GM18873 (cell line): ENCODE measurements around the gene SVEP1.
"Not testable (repeated sequence)": the region's sequence is repeated elsewhere in the genome, so short reads cannot be mapped to it uniquely, and the experiment has no call there.

Experiments
- ATAC-seq: cut with Tn5 transposase; IDR thresholded peaks from one replicate; pipeline ENCODE4 v1.9.1; 2021; ENCODE audit warnings: mild to moderate bottlenecking, moderate library complexity, moderate number of reproducible peaks; ENCODE audit not compliant: unreplicated experiment, low FRiP score

Gene SVEP1

GRCh38 chr9:110531241-110531640, 48.3 kb downstream of the SVEP1 start:
- not testable (repeated sequence) for ATAC-seq

GRCh38 chr9:110528645-110529044, 50.9 kb downstream of the SVEP1 start:
- no peak for ATAC-seq

- ATAC-seq: no peak
These were observed 53.1 kb downstream of the SVEP1 start for GRCh38 chr9:110526426-110526825.

GRCh38 chr9:110521206-110521605, 58.3 kb downstream of the SVEP1 start:
- no peak for ATAC-seq

GRCh38 chr9:110520120-110520701, 59.3 kb downstream of the SVEP1 start:
- ATAC-seq: no peak

GRCh38 chr9:110517483-110517882, 62.1 kb downstream of the SVEP1 start:
- ATAC-seq: no peak

GRCh38 chr9:110514897-110515296, 64.6 kb downstream of the SVEP1 start:
- ATAC-seq: no peak

- ATAC-seq: no peak
These were observed 66.7 kb downstream of the SVEP1 start for GRCh38 chr9:110512817-110513216.

GRCh38 chr9:110509792-110510191, 69.7 kb downstream of the SVEP1 start:
- no peak for ATAC-seq

- ATAC-seq: no peak
These were observed 76.7 kb downstream of the SVEP1 start for GRCh38 chr9:110502842-110503241.

GRCh38 chr9:110499608-110500007, 79.9 kb downstream of the SVEP1 start:
- ATAC-seq: no peak

GRCh38 chr9:110487196-110487595, 92.3 kb downstream of the SVEP1 start:
- ATAC-seq: no peak

GRCh38 chr9:110486218-110486617, 93.3 kb downstream of the SVEP1 start:
- ATAC-seq: no peak

GRCh38 chr9:110479481-110479880, 100.1 kb downstream of the SVEP1 start:
- no peak for ATAC-seq

GRCh38 chr9:110476251-110476650, 103.3 kb downstream of the SVEP1 start:
- no peak for ATAC-seq

GRCh38 chr9:110472111-110472510, 107.4 kb downstream of the SVEP1 start:
- no peak for ATAC-seq

- ATAC-seq: no peak
These were observed 110.6 kb downstream of the SVEP1 start for GRCh38 chr9:110468950-110469349.

- no peak for ATAC-seq
These were observed 114.4 kb downstream of the SVEP1 start for GRCh38 chr9:110465190-110465589.

GRCh38 chr9:110464321-110464720, 115.2 kb downstream of the SVEP1 start:
- no peak for ATAC-seq

- ATAC-seq: no peak
These were observed 116.0 kb downstream of the SVEP1 start for GRCh38 chr9:110463499-110463898.

- no peak for ATAC-seq
These were observed 122.3 kb downstream of the SVEP1 start for GRCh38 chr9:110457245-110457644.

GRCh38 chr9:110456681-110457080, 122.9 kb downstream of the SVEP1 start:
- ATAC-seq: no peak

- no peak for ATAC-seq
These were observed 123.7 kb downstream of the SVEP1 start for GRCh38 chr9:110455860-110456259.
